Measurements from ENCODE around the gene CPNE1.
A peak's percentile ranks its signal among the peaks of the same experiment; 100 is the strongest.

CPNE1 gene

GRCh38 chr20:35699957-35700624 is 35.4 kb upstream of the CPNE1 start:
- TF ChIP-seq CTCF (IDR thresholded peaks at IDR 0.05; ENCODE audit: poor library complexity, severe bottlenecking): no peak
- Histone ChIP-seq H3K4me1 (ENCODE audit: insufficient read depth, poor library complexity, severe bottlenecking) (peaks cover 15% of the 10 kb centered on the region), H3K27ac (ENCODE audit: poor library complexity, severe bottlenecking) (peak overlapping the region; percentile 82), H3K4me3 (ENCODE audit: severe bottlenecking) (peak overlapping the region; percentile 81), H3K9me3 (ENCODE audit: severe bottlenecking) (no peaks in the 10 kb centered on the region), H3K27me3 (ENCODE audit: insufficient read depth, poor library complexity, severe bottlenecking) (no peaks in the 10 kb centered on the region), H3K36me3 (ENCODE audit: low read depth) (peaks cover 76% of the 10 kb centered on the region)
- ATAC-seq (ENCODE audit: low read depth) (no peak), DNase-seq (ENCODE audit: low spot score) (no peak)

DNA sequence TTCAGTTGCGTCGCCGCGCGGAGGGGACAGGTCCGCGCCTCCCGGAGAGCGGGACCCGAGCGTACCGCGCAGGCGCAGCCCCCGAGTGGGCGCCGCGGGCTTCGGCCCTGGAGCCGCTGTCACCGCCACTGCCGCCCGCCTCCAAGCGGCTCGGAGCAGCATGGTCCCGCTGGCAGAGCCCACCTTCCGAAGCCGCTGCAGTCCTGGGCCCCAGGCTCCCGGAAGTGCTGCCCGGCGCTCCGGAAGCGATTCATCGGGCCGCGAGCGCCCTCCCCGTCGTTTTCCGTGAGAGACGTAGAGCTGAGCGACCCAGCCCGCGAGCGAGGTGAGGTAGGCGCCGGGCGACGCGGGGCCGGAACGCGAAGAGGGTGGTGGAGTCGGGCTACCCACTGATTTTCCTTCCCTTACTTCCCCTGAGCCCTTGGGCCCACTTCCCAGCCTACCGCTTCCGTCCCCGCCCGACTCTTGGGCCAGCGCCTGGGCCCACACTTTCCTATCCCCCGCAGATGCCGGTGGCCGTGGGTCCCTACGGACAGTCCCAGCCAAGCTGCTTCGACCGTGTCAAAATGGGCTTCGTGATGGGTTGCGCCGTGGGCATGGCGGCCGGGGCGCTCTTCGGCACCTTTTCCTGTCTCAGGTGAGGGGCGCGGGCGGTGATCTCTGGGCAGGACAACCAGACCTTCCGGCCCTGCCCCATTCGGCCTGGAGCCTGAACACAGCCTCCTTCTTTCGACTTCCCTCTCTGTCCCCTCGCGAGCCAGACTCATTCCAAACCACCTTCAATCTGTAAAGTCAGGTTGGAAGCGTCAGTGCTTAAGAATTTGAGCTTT is 34.6 kb upstream of the CPNE1 start, which contains the start of the genes NFS1 and ROMO1:
Gene NFS1 (minus strand): TSS at position 226 of the 830 bp plus-strand sequence. CDS start 64 bp downstream, at position 162.
Gene ROMO1 (plus strand): TSS at position 279 of the 830 bp plus-strand sequence. CDS start 228 bp downstream, at position 507.
- ATAC-seq (ENCODE audit: low read depth) (peak; percentile 83), DNase-seq (ENCODE audit: low spot score) (peak; percentile 97)
- Histone ChIP-seq H3K27me3 (ENCODE audit: insufficient read depth, poor library complexity, severe bottlenecking) (no peaks in the 10 kb centered on the region), H3K36me3 (ENCODE audit: low read depth) (peaks cover 76% of the 10 kb centered on the region), H3K9me3 (ENCODE audit: severe bottlenecking) (no peaks in the 10 kb centered on the region), H3K4me1 (ENCODE audit: insufficient read depth, poor library complexity, severe bottlenecking) (peaks cover 15% of the 10 kb centered on the region), H3K27ac (ENCODE audit: poor library complexity, severe bottlenecking) (peak within 1 kb of the TSS; percentile 82), H3K4me3 (ENCODE audit: severe bottlenecking) (peak within 1 kb of the TSS; percentile 81)
- peak; percentile 64 for TF ChIP-seq CTCF (IDR thresholded peaks at IDR 0.05; ENCODE audit: poor library complexity, severe bottlenecking)

DNA sequence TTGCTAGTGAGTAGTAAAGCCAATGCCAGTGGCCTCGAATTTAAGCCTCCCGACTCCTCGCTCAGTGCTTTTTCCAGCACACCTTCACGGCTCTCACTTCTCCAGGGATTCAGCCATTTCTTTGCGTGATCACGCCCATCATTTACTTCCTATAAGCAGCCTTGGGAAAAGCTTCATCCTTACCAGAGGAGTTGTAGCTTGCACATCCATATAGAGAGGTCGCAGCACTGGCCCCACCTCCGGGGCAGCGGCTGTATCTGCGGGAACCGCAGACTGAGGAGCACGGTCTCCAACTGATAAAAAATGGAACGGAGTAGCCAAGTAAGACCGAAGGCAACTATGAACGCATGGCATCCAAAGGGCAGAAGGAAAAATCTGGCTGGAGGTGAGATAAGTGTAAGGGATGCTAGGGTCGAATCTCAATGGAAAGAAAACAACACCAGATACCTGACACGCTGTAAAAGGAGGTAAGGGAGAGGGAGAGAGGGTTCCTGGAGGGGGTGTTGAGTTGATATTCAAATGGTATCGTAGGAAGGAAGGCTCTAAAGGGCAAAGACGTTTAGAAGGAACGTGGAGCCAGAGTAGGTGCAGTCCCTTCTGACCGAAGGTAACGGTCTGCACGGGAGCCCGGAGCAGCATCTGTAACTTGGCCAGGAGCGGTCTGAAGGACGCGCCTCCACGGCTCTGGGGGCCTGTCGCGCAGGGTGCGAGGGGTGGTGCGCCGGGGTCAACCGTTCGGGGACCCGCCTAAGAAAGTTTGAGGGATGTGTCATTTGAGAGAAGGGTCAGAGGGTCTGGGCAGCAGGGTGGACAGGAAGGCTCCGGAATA is 33.8 kb upstream of the CPNE1 start:
- ATAC-seq (ENCODE audit: low read depth) (peak; percentile 37), DNase-seq (ENCODE audit: low spot score) (peak; percentile 81)
- peaks cover 76% of the 10 kb centered on the region for H3K36me3 ChIP-seq (ENCODE audit: low read depth)
- TF ChIP-seq CTCF (IDR thresholded peaks at IDR 0.05; ENCODE audit: poor library complexity, severe bottlenecking): no peak
- H3K27me3 ChIP-seq (ENCODE audit: insufficient read depth, poor library complexity, severe bottlenecking): no peaks in the 10 kb centered on the region
- peaks cover 15% of the 10 kb centered on the region for H3K4me1 ChIP-seq (ENCODE audit: insufficient read depth, poor library complexity, severe bottlenecking)
- no peaks in the 10 kb centered on the region for H3K9me3 ChIP-seq (ENCODE audit: severe bottlenecking)
- peak overlapping the region; percentile 82 for H3K27ac ChIP-seq (ENCODE audit: poor library complexity, severe bottlenecking)
- H3K4me3 ChIP-seq (ENCODE audit: severe bottlenecking): peak overlapping the region; percentile 81

DNA sequence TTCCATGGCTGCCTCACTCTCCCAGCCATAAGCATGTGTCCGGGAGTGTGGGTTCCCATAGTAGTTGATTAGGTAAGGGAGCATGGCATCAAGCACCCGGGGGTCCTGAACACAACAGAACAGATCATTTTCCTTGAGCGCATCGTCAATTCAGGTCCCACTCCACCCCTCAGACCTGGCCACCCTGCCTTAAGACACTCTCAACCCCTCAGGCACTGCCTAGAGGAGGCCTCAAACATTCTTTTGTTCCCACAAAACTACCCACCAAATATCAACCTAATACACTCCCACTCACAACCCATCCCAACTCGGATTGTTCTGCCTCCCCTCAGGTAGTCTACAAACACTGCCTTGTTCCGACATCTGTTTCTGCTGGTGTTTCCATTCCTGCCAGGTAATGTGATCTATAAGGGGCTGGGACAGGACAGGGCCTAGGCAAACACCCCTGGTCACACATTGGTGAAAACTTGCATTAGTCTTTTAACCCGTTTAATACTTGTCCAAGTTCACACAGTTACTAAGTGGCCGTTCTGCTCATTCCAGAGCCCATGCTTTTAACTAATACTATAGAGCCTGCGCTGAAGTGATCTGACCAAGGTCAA is 33.1 kb upstream of the CPNE1 start:
- peak overlapping the region; percentile 82 for H3K27ac ChIP-seq (ENCODE audit: poor library complexity, severe bottlenecking)
- no peak for TF ChIP-seq CTCF (IDR thresholded peaks at IDR 0.05; ENCODE audit: poor library complexity, severe bottlenecking)

More for the DNA sequence above, 33.1 kb upstream of the CPNE1 start:
- ATAC-seq (ENCODE audit: low read depth): no peak
- peaks cover 76% of the 10 kb centered on the region for H3K36me3 ChIP-seq (ENCODE audit: low read depth)
- peak; percentile 56 for DNase-seq (ENCODE audit: low spot score)
- H3K4me1 ChIP-seq (ENCODE audit: insufficient read depth, poor library complexity, severe bottlenecking): peaks cover 15% of the 10 kb centered on the region
- H3K9me3 ChIP-seq (ENCODE audit: severe bottlenecking): no peaks in the 10 kb centered on the region
- H3K27me3 ChIP-seq (ENCODE audit: insufficient read depth, poor library complexity, severe bottlenecking): no peaks in the 10 kb centered on the region
- peak overlapping the region; percentile 81 for H3K4me3 ChIP-seq (ENCODE audit: severe bottlenecking)

Measured in RWPE2 (cell line).